ENCODE measurements around the gene BUB1B. TPM values are rescaled to one million over a fixed set of nuclear protein-coding genes. Genes with fewer than 3 reads are reported as not detected.

Gene BUB1B
- polyA plus RNA-seq, 1 donor (not counting 4 experiments of a cell fraction or from before 2014, with no cell fraction given): 19.7 TPM

- H3K79me2 ChIP-seq (ENCODE audit: control insufficient read depth, insufficient read depth, low read length): no peaks in the 10 kb centered on the region
- H3K9me3 ChIP-seq (ENCODE audit: control insufficient read depth, low read depth, low read length): no peaks in the 10 kb centered on the region
- no peaks in the 10 kb centered on the region for H3K27me3 ChIP-seq (ENCODE audit: control insufficient read depth, extremely low read depth, insufficient read depth, low read length)
- H3K36me3 ChIP-seq (ENCODE audit: control insufficient read depth in 2 of 2, extremely low read depth in 1 of 2, insufficient read depth in 2 of 2, low read length in 2 of 2): no peaks in the 10 kb centered on the region
- FAIRE-seq: no peak
- TF ChIP-seq CTCF (optimal IDR thresholded peaks at IDR 0.05 in 1 of 3, IDR thresholded peaks at IDR 0.05 in 1 of 3, conservative IDR thresholded peaks at IDR 0.05 in 1 of 3; ENCODE audit: extremely low read depth in 1 of 3, insufficient read depth in 2 of 3, low read length in 3 of 3) (no peak), EZH2 (IDR thresholded peaks at IDR 0.05; ENCODE audit: low read length) (no peak)
- H3K9me1 ChIP-seq (ENCODE audit: control insufficient read depth, extremely low read depth, insufficient read depth, low read length): no peaks in the 10 kb centered on the region
- H2AFZ ChIP-seq (ENCODE audit: control insufficient read depth, low read length): no peak overlapping the region
- no peaks in the 10 kb centered on the region for H4K20me1 ChIP-seq (ENCODE audit: control insufficient read depth, extremely low read depth, insufficient read depth, low read length)
- no peak for DNase-seq (ENCODE audit: low read depth, low spot score)
- H3K4me2 ChIP-seq (ENCODE audit: control insufficient read depth, extremely low read depth, insufficient read depth, low read depth, low read length): no peak overlapping the region
- H3K4me1 ChIP-seq (ENCODE audit: control insufficient read depth, extremely low read depth, insufficient read depth, low read length): no peaks in the 10 kb centered on the region
- no peak overlapping the region for H3K27ac ChIP-seq (ENCODE audit: control insufficient read depth, insufficient read depth, low read length)
- dilution Hi-C loops (cut with MboI; ENCODE audit: extremely low pct_ligation_motif_present, low sequenced_read_pairs): no loop called here
- no peak overlapping the region for H3K9ac ChIP-seq (ENCODE audit: control insufficient read depth, extremely low read depth, insufficient read depth, low read length)
- no peak overlapping the region for H3K4me3 ChIP-seq (ENCODE audit: control insufficient read depth in 2 of 3, extremely low read depth in 1 of 3, insufficient read depth in 2 of 3, low read depth in 1 of 3, low read length in 3 of 3)
These were observed 23.0 kb downstream of the BUB1B start for GRCh38 chr15:40183636-40184463.

GRCh38 chr15:40190591-40190990, 29.7 kb downstream of the BUB1B start:
- no peaks in the 10 kb centered on the region for H3K27me3 ChIP-seq (ENCODE audit: control insufficient read depth, extremely low read depth, insufficient read depth, low read length)
- no peak overlapping the region for H3K4me3 ChIP-seq (ENCODE audit: control insufficient read depth in 2 of 3, extremely low read depth in 1 of 3, insufficient read depth in 2 of 3, low read depth in 1 of 3, low read length in 3 of 3)
- TF ChIP-seq EZH2 (IDR thresholded peaks at IDR 0.05; ENCODE audit: low read length): no peak
- no peak for TF ChIP-seq CTCF (optimal IDR thresholded peaks at IDR 0.05 in 1 of 3, IDR thresholded peaks at IDR 0.05 in 1 of 3, conservative IDR thresholded peaks at IDR 0.05 in 1 of 3; ENCODE audit: extremely low read depth in 1 of 3, insufficient read depth in 2 of 3, low read length in 3 of 3)
- no peak overlapping the region for H2AFZ ChIP-seq (ENCODE audit: control insufficient read depth, low read length)
- H3K27ac ChIP-seq (ENCODE audit: control insufficient read depth, insufficient read depth, low read length): peak overlapping the region; percentile 52
- dilution Hi-C loops (cut with MboI; ENCODE audit: extremely low pct_ligation_motif_present, low sequenced_read_pairs): no loop called here
- H3K9me1 ChIP-seq (ENCODE audit: control insufficient read depth, extremely low read depth, insufficient read depth, low read length): no peaks in the 10 kb centered on the region
- peak overlapping the region; percentile 27 for H3K4me2 ChIP-seq (ENCODE audit: control insufficient read depth, extremely low read depth, insufficient read depth, low read depth, low read length)
- FAIRE-seq: peak; percentile 46
- H3K4me1 ChIP-seq (ENCODE audit: control insufficient read depth, extremely low read depth, insufficient read depth, low read length): peaks cover 8% of the 10 kb centered on the region
- DNase-seq (ENCODE audit: low read depth, low spot score): peak; percentile 1
- no peaks in the 10 kb centered on the region for H3K79me2 ChIP-seq (ENCODE audit: control insufficient read depth, insufficient read depth, low read length)
- peaks cover 0 to 8% of the 10 kb centered on the region in 2 experiments for H3K36me3 ChIP-seq (ENCODE audit: control insufficient read depth in 2 of 2, extremely low read depth in 1 of 2, insufficient read depth in 2 of 2, low read length in 2 of 2)
- no peaks in the 10 kb centered on the region for H3K9me3 ChIP-seq (ENCODE audit: control insufficient read depth, low read depth, low read length)
- H3K9ac ChIP-seq (ENCODE audit: control insufficient read depth, extremely low read depth, insufficient read depth, low read length): no peak overlapping the region
- no peaks in the 10 kb centered on the region for H4K20me1 ChIP-seq (ENCODE audit: control insufficient read depth, extremely low read depth, insufficient read depth, low read length)

Measured in keratinocyte (primary cell).